ENCODE measurements around the gene MLNR.

DNA sequence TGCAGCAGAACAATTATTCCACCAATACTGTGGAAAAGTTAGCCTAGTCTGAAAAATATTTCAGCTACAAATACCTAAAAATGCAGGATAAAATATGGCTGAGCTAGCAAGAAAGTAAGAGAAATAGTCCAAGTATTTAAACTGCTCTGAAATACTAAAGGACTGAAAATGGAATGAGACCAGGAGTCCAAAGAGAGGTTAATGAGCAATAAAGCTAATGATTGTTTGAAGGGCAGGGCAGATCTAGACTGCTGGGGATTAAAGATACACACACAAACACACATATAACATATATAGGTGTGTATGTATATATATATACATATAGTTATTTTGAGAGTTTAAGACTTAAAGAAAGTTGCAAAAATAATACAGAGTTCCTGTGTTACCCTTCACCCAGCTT is 25.0 kb downstream of the MLNR start:
- TF ChIP-seq, protein P1, sequence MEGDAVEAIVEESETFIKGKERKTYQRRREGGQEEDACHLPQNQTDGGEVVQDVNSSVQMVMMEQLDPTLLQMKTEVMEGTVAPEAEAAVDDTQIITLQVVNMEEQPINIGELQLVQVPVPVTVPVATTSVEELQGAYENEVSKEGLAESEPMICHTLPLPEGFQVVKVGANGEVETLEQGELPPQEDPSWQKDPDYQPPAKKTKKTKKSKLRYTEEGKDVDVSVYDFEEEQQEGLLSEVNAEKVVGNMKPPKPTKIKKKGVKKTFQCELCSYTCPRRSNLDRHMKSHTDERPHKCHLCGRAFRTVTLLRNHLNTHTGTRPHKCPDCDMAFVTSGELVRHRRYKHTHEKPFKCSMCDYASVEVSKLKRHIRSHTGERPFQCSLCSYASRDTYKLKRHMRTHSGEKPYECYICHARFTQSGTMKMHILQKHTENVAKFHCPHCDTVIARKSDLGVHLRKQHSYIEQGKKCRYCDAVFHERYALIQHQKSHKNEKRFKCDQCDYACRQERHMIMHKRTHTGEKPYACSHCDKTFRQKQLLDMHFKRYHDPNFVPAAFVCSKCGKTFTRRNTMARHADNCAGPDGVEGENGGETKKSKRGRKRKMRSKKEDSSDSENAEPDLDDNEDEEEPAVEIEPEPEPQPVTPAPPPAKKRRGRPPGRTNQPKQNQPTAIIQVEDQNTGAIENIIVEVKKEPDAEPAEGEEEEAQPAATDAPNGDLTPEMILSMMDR (IDR thresholded peaks at IDR 0.05 in 2 of 3, conservative IDR thresholded peaks at IDR 0.05 in 1 of 3; ENCODE audit: insufficient read depth in 2 of 3, low read depth in 1 of 3, low read length in 3 of 3) = no peak
- TF ChIP-seq NR1H2 (CRISPR knock-in tag; IDR thresholded peaks at IDR 0.05) = no peak
